ENCODE data around the gene VAMP1.

- TF ChIP-seq CTCF (IDR thresholded peaks at IDR 0.05) (no peak), TCF7L2 (IDR thresholded peaks at IDR 0.05; ENCODE audit: low read depth, low read length) (no peak), POLR2AphosphoS5 (IDR thresholded peaks at IDR 0.05; ENCODE audit: low read depth, low read length) (no peak)
Measured at GRCh38 chr12:6442836-6443235, 27.6 kb downstream of the VAMP1 start.

Measured in Panc1 (cell line).